Retinal pigment epithelial cell (primary cell): ENCODE measurements around the gene MYO9A.

ENCODE experiments used
- DNase-seq: peaks from one replicate; pipeline ENCODE4 v3.0.0-alpha.2; 2010; ENCODE audit warnings: low read depth
- H3K4me3 ChIP-seq: 2 replicates; pipeline ENCODE4 v1.5.1; 2011; ENCODE audit warnings: mild to moderate bottlenecking, low read length, control low read depth, moderate library complexity
- CTCF ChIP-seq: conservative IDR thresholded peaks from 2 replicates; pipeline ENCODE4 v1.5.1; 2011; ENCODE audit warnings: low read depth, low read length, control low read depth, inconsistent platforms

Gene MYO9A

GRCh38 chr15:71920573-71920972 lies 197.4 kb downstream of the MYO9A start:
- TF ChIP-seq CTCF: no peak
- H3K4me3 ChIP-seq: no peak overlapping the region
- DNase-seq: no peak

- no peak overlapping the region for H3K4me3 ChIP-seq
- TF ChIP-seq CTCF: no peak
- DNase-seq: no peak
Observed at GRCh38 chr15:71916834-71917233, 201.1 kb downstream of the MYO9A start.

GRCh38 chr15:71914092-71914491 lies 203.9 kb downstream of the MYO9A start:
- no peak for TF ChIP-seq CTCF
- H3K4me3 ChIP-seq: no peak overlapping the region
- DNase-seq: no peak

- DNase-seq: no peak
- H3K4me3 ChIP-seq: no peak overlapping the region
- no peak for TF ChIP-seq CTCF
Observed at GRCh38 chr15:71899674-71900073, 218.3 kb downstream of the MYO9A start.

GRCh38 chr15:71893691-71894090 lies 224.3 kb downstream of the MYO9A start:
- DNase-seq: peak; percentile 17
- TF ChIP-seq CTCF: no peak
- no peak overlapping the region for H3K4me3 ChIP-seq

- TF ChIP-seq CTCF: no peak
- no peak overlapping the region for H3K4me3 ChIP-seq
- DNase-seq: no peak
Observed at GRCh38 chr15:71892335-71892734, 225.6 kb downstream of the MYO9A start.

- no peak overlapping the region for H3K4me3 ChIP-seq
- no peak for DNase-seq
Observed at GRCh38 chr15:71891026-71891425, 226.9 kb downstream of the MYO9A start.

More at GRCh38 chr15:71891026-71891425, 226.9 kb downstream of the MYO9A start:
- no peak for TF ChIP-seq CTCF
